ENCODE results near the gene ZFAND3. TPM values are rescaled to one million over a fixed set of nuclear protein-coding genes. Genes with fewer than 3 reads are reported as not detected.

The ZFAND3 gene
- polyA plus RNA-seq, 3 donors, result 11.5 to 21.1 (median 11.7) TPM

DNA sequence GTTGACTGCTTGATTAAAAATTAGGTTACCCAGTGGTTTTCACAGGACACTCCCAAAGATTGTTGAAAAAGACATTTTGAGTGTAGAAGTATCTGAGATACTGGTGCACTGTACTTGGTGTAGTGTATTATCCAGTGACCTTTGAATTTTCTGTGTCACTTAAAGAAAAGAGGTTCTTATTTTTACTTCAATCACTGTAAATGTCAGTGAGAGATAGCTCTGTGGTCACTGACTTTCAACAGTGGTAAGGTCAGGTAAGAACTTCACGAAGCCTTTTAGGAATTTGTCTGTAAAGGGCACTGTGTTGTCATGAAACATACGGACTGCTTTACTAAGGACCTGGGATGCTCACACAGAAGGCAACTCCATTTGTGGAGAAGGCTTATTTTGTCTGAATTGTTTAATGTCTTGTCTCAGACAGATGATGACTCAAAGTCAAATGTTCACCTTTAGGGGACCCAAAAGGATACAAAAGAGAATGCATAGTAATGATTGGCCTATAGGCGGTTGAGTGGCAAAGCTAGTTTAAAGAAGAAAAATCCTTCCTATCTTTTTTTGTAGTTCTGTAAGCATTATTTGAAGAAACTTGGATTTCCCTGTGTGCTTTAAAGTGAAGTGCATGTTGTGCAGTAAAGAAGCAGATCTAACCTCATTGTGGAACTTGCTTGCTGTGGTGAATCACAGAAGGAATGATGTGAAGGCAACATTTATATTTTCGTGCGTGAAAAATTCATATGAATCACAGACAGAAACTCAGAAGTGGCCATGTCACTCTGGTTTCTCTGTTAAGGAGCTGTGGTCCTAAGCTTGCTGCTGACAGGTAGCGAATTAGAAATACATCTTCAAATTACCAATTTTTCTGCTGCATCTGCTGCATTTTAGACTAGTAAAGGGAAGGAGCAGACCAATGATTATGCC lies 47.3 kb downstream of the ZFAND3 start:
- 92% methylated on average over 4 of the region's 6 CpGs for WGBS (ENCODE audit: insufficient coverage)

More for the DNA sequence above, 47.3 kb downstream of the ZFAND3 start:
- no peak overlapping the region for H2AFZ ChIP-seq (ENCODE audit: insufficient read depth, low read depth, low read length, poor library complexity, severe bottlenecking)
- no peaks in the 10 kb centered on the region for H3K9me3 ChIP-seq (replicated peaks in 1 of 2; ENCODE audit: control insufficient read depth in 1 of 2, insufficient read depth in 1 of 2, low read length in 2 of 2)
- H3K4me1 ChIP-seq (ENCODE audit: control insufficient read depth in 1 of 2, insufficient read depth in 2 of 2, low read length in 2 of 2), result peaks cover 35 to 46% of the 10 kb centered on the region in 2 donors
- peaks cover 51% of the 10 kb centered on the region for H3K4me1 Mint-ChIP-seq
- no peak overlapping the region for H3K4me3 ChIP-seq (replicated peaks in 1 of 3; ENCODE audit: low read depth in 2 of 3, low read length in 3 of 3)
- intact Hi-C loops (cut with micrococcal nuclease), result loop anchor here in 1 of 2 donors (5.0 kb wide), 1 partner anchor 75 kb away; no protein-coding TSS in a partner anchor
- H3K79me2 ChIP-seq (ENCODE audit: insufficient read depth, low read length), result peaks cover 99% of the 10 kb centered on the region
- peaks cover 0 to 5% (median 0%) of the 10 kb centered on the region in 7 donors for H3K9me3 Mint-ChIP-seq
- H3K27ac Mint-ChIP-seq, result peak overlapping the region in 3 of 7 donors; percentile 8 to 73 (median 70)
- TF ChIP-seq, protein P1, sequence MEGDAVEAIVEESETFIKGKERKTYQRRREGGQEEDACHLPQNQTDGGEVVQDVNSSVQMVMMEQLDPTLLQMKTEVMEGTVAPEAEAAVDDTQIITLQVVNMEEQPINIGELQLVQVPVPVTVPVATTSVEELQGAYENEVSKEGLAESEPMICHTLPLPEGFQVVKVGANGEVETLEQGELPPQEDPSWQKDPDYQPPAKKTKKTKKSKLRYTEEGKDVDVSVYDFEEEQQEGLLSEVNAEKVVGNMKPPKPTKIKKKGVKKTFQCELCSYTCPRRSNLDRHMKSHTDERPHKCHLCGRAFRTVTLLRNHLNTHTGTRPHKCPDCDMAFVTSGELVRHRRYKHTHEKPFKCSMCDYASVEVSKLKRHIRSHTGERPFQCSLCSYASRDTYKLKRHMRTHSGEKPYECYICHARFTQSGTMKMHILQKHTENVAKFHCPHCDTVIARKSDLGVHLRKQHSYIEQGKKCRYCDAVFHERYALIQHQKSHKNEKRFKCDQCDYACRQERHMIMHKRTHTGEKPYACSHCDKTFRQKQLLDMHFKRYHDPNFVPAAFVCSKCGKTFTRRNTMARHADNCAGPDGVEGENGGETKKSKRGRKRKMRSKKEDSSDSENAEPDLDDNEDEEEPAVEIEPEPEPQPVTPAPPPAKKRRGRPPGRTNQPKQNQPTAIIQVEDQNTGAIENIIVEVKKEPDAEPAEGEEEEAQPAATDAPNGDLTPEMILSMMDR (IDR thresholded peaks at IDR 0.05), result no peak
- H3K9ac ChIP-seq (ENCODE audit: insufficient read depth, low read length, poor library complexity, severe bottlenecking), result no peak overlapping the region
- H3K27me3 Mint-ChIP-seq (ENCODE audit: low read depth in 3 of 3), result no peaks in the 10 kb centered on the region
- peak overlapping the region in 1 of 2 donors; percentile 58 for H3K27ac ChIP-seq (ENCODE audit: low read depth in 1 of 2, low read length in 2 of 2)
- peak in 1 of 3 donors; percentile 49 for DNase-seq
- H3K4me3 Mint-ChIP-seq, result no peak overlapping the region
- no peaks in the 10 kb centered on the region for H3K27me3 ChIP-seq (ENCODE audit: control insufficient read depth in 2 of 2, insufficient read depth in 2 of 2, low read length in 2 of 2)
- H3K4me2 ChIP-seq (replicated peaks; ENCODE audit: extremely low read depth, low read length, poor library complexity, severe bottlenecking), result peak overlapping the region; percentile 50
- H3K36me3 ChIP-seq (replicated peaks in 1 of 2; ENCODE audit: control insufficient read depth in 1 of 2, insufficient read depth in 2 of 2, low read length in 2 of 2), result peaks cover 0 to 10% of the 10 kb centered on the region in 2 donors
- peaks cover 99% of the 10 kb centered on the region for H4K20me1 ChIP-seq (ENCODE audit: insufficient read depth, low read length)
- peaks cover 8 to 20% of the 10 kb centered on the region in 2 donors for H3K36me3 Mint-ChIP-seq

Measured in CD14-positive monocyte (primary cell).